HG03354 (cell line): ENCODE measurements around the gene ZNF593.

Source experiments
- ATAC-seq: cut with Tn5 transposase; IDR thresholded peaks from one replicate; pipeline ENCODE4 v1.9.1; 2021; ENCODE audit warnings: mild to moderate bottlenecking; ENCODE audit not compliant: unreplicated experiment, poor library complexity, severe bottlenecking

Gene ZNF593

GRCh38 chr1:26164861-26165842 lies 4.6 kb upstream of the ZNF593 start:
- no peak for ATAC-seq

- ATAC-seq = no peak
These were observed 2.9 kb upstream of the ZNF593 start for GRCh38 chr1:26166719-26167281.

GRCh38 chr1:26168410-26169197 lies 1.1 kb upstream of the ZNF593 start, which contains the start of gene C1orf232:
C1orf232 (minus strand) TSS chr1:26168963; CDS start chr1:26168499, 464 bp downstream.
- no peak for ATAC-seq

- ATAC-seq = no peak
These were observed 532 bp upstream of the ZNF593 start for GRCh38 chr1:26169198-26169554.

GRCh38 chr1:26170472-26170821 lies 739 bp downstream of the ZNF593 start:
- no peak for ATAC-seq

- no peak for ATAC-seq
These were observed 1.7 kb downstream of the ZNF593 start, which contains the start of gene ZNF593OS for GRCh38 chr1:26171084-26172072. ZNF593OS (minus strand) TSS chr1:26171832; CDS start chr1:26171661, 171 bp downstream.

- no peak for ATAC-seq
These were observed 5.6 kb downstream of the ZNF593 start for GRCh38 chr1:26175346-26175745.

GRCh38 chr1:26177182-26177684 lies 7.5 kb downstream of the ZNF593 start, which contains the start of gene CNKSR1:
CNKSR1 (plus strand) TSS chr1:26177491; CDS start chr1:26177548, 57 bp downstream.
- no peak for ATAC-seq

GRCh38 chr1:26180010-26180506 lies 10.3 kb downstream of the ZNF593 start:
- ATAC-seq = no peak

- no peak for ATAC-seq
These were observed 12.1 kb downstream of the ZNF593 start for GRCh38 chr1:26181586-26182382.

- no peak for ATAC-seq
These were observed 12.6 kb downstream of the ZNF593 start for GRCh38 chr1:26182383-26182696.

- no peak for ATAC-seq
These were observed 14.4 kb downstream of the ZNF593 start for GRCh38 chr1:26184086-26184485.

GRCh38 chr1:26184883-26185282 lies 15.2 kb downstream of the ZNF593 start:
- no peak for ATAC-seq

- ATAC-seq = no peak
These were observed 18.2 kb downstream of the ZNF593 start for GRCh38 chr1:26187882-26188281.

GRCh38 chr1:26188477-26188876 lies 18.8 kb downstream of the ZNF593 start:
- no peak for ATAC-seq

GRCh38 chr1:26189331-26189730 lies 19.6 kb downstream of the ZNF593 start:
- ATAC-seq = no peak

GRCh38 chr1:26189751-26190275 lies 20.1 kb downstream of the ZNF593 start:
- ATAC-seq = no peak
